Measurements from ENCODE around the gene ABLIM1. TPM values are rescaled to one million over a fixed set of nuclear protein-coding genes. Genes with fewer than 3 reads are reported as not detected.

Gene ABLIM1
- total and polyA plus RNA-seq, 2 of the 13 experiments (the other 11 are each of a cell fraction or from before 2014, with no cell fraction given): 59.4 to 92.7 TPM

GRCh38 chr10:114489521-114490310 is 168.4 kb downstream of the ABLIM1 start (continued):
- TF ChIP-seq HINFP (CRISPR knock-in tag; IDR thresholded peaks at IDR 0.05; ENCODE audit: low read depth) (0 out of 2 replicates have a peak, but pooled peaks have one; percentile 37), CC2D1A (CRISPR knock-in tag; IDR thresholded peaks at IDR 0.05) (no peak), HOXA9 (CRISPR knock-in tag; IDR thresholded peaks at IDR 0.05; ENCODE audit: borderline replicate concordance) (no peak), ZNF691 (CRISPR knock-in tag; IDR thresholded peaks at IDR 0.05; ENCODE audit: borderline replicate concordance, low read depth) (peak; percentile 87), PHF20 (CRISPR knock-in tag; IDR thresholded peaks at IDR 0.05) (no peak), UBTF (CRISPR knock-in tag; IDR thresholded peaks at IDR 0.05) (peak; percentile 46; the same call in 1 of the 2 replicates), ZNF136 (CRISPR knock-in tag; IDR thresholded peaks at IDR 0.05; ENCODE audit: low read depth) (no peak), ZNF430 (CRISPR knock-in tag; IDR thresholded peaks at IDR 0.05) (no peak), NR2C2 (CRISPR knock-in tag; IDR thresholded peaks at IDR 0.05; ENCODE audit: borderline replicate concordance) (peak; percentile 67), FOXJ3 (CRISPR knock-in tag; IDR thresholded peaks at IDR 0.05; ENCODE audit: borderline replicate concordance) (peak; percentile 22), ZNF614 (CRISPR knock-in tag; IDR thresholded peaks at IDR 0.05; ENCODE audit: borderline replicate concordance) (peak; percentile 69), MYNN (CRISPR knock-in tag; IDR thresholded peaks at IDR 0.05; ENCODE audit: low read depth) (no peak; the same call in 1 of the 2 replicates), REPIN1 (CRISPR knock-in tag; IDR thresholded peaks at IDR 0.05; ENCODE audit: borderline replicate concordance, low read depth) (no peak), HNRNPL (IDR thresholded peaks at IDR 0.05; ENCODE audit: low read depth, low read length) (no peak), SCMH1 (CRISPR knock-in tag; IDR thresholded peaks at IDR 0.05; ENCODE audit: borderline replicate concordance) (no peak), CHD2 (IDR thresholded peaks at IDR 0.05; ENCODE audit: low read depth, low read length) (no peak), ZC3H4 (CRISPR knock-in tag; IDR thresholded peaks at IDR 0.05; ENCODE audit: borderline replicate concordance) (no peak), MBD4 (IDR thresholded peaks at IDR 0.05; ENCODE audit: borderline replicate concordance, low read length) (no peak), SOX13 (IDR thresholded peaks at IDR 0.05) (peak; percentile 94), SOX13 (CRISPR knock-in tag; conservative IDR thresholded peaks at IDR 0.05 in 1 of 2, IDR thresholded peaks at IDR 0.05 in 1 of 2) (peak in 1 of 2 experiments; percentile 99; a peak in 2 of 4 replicates), SALL2 (CRISPR knock-in tag; IDR thresholded peaks at IDR 0.05) (no peak), FOXM1 (CRISPR knock-in tag; IDR thresholded peaks at IDR 0.05) (no peak), ZKSCAN5 (CRISPR knock-in tag; IDR thresholded peaks at IDR 0.05) (no peak), REL (CRISPR knock-in tag; conservative IDR thresholded peaks at IDR 0.05) (no peak), NFATC3 (CRISPR knock-in tag; IDR thresholded peaks at IDR 0.05) (no peak), ISX (CRISPR knock-in tag; conservative IDR thresholded peaks at IDR 0.05) (no peak)

All from HepG2 (cell line).